Panc1 (cell line): Measurements from ENCODE around the gene TRIM3. TPM values are rescaled to one million over a fixed set of nuclear protein-coding genes. Genes with fewer than 3 reads are reported as not detected.

ENCODE experiments used
- ATAC-seq: fragments of 200-7000 bp; cut with Tn5 transposase; 2 replicates; pipeline ENCODE4 v1.9.1; 2020; ENCODE audit warnings: mild to moderate bottlenecking, moderate library complexity
- BruUV-seq: library from RNA; stranded (reverse); fragments of 400-500 nt; replicated peaks from 2 replicates; lab custom pipeline; 2021; lab: Mats Ljungman, UMichigan
- CTCF ChIA-PET: fragments of 300-600 bp; sonication (Branson Sonifier 250); formaldehyde crosslinking; loops from one replicate; lab custom pipeline; 2022; ENCODE audit warnings: antibody characterized with exemption; lab: Charles Lee
- POLR2A ChIA-PET: fragments of 300-600 bp; sonication (Branson Sonifier 250); formaldehyde crosslinking; loops from one replicate; lab custom pipeline; 2022; ENCODE audit warnings: antibody characterized with exemption; lab: Charles Lee
- DNase-seq: peaks from one replicate; pipeline ENCODE4 v3.0.0-alpha.2; 2010; ENCODE audit warnings: low read depth, low spot score
- H3K27ac ChIP-seq: 2 replicates; pipeline ENCODE4 v1.5.1; 2011; ENCODE audit warnings: mild to moderate bottlenecking, low read length, inconsistent platforms
- H3K27me3 ChIP-seq: fragments of 200-500 bp; sonication (Bioruptor generic); 2 replicates; pipeline ENCODE4 v1.6.0; 2014; ENCODE audit warnings: low read length, inconsistent platforms; ENCODE audit not compliant: control insufficient read depth, insufficient read depth
- H3K36me3 ChIP-seq: fragments of 200-500 bp; sonication (Bioruptor generic); 2 replicates; pipeline ENCODE4 v1.5.1; 2014; ENCODE audit warnings: inconsistent platforms, mild to moderate bottlenecking, low read length, moderate library complexity; ENCODE audit not compliant: control insufficient read depth, insufficient read depth
- H3K4me1 ChIP-seq: 2 replicates; pipeline ENCODE4 v1.5.1; 2011; ENCODE audit warnings: inconsistent platforms, mild to moderate bottlenecking, low read length, moderate library complexity; ENCODE audit not compliant: control insufficient read depth, insufficient read depth
- H3K4me3 ChIP-seq, 2 experiments: 2 replicates each; pipeline ENCODE4 v1.5.1; 2011 to 2012; ENCODE audit warnings: low read depth in 2 of 2, low read length in 2 of 2, mild to moderate bottlenecking in 2 of 2, inconsistent platforms in 1 of 2, moderate library complexity in 1 of 2
- H3K9me3 ChIP-seq: fragments of 200-500 bp; sonication (Bioruptor generic); 2 replicates; pipeline ENCODE4 v1.5.1; 2014; ENCODE audit warnings: low read depth, mild to moderate bottlenecking, inconsistent platforms, low read length, moderate library complexity; ENCODE audit not compliant: control insufficient read depth, insufficient read depth
- CTCF ChIP-seq: fragments of 450-650 bp; IDR thresholded peaks from 2 replicates; pipeline ENCODE4 v1.5.1; 2017; ENCODE audit warnings: mild to moderate bottlenecking
- POLR2AphosphoS5 ChIP-seq: IDR thresholded peaks from 2 replicates; pipeline ENCODE4 v1.6.1; 2012; ENCODE audit warnings: mild to moderate bottlenecking, low read depth, low read length, moderate library complexity
- REST ChIP-seq, 2 experiments: IDR thresholded peaks; 2 replicates each; pipeline ENCODE4 v1.6.1; 2011 to 2012; ENCODE audit warnings: low read depth in 2 of 2, control low read depth in 1 of 2, low read length in 1 of 2, mild to moderate bottlenecking in 1 of 2, moderate library complexity in 1 of 2; ENCODE audit not compliant: insufficient read depth in 1 of 2
- SIN3A ChIP-seq: IDR thresholded peaks from 2 replicates; pipeline ENCODE4 v1.6.1; 2012; ENCODE audit warnings: low read depth, mild to moderate bottlenecking, low read length, moderate library complexity, borderline replicate concordance; ENCODE audit not compliant: insufficient read depth
- TCF7L2 ChIP-seq: IDR thresholded peaks from 2 replicates; pipeline ENCODE4 v1.6.1; 2011; ENCODE audit warnings: mild to moderate bottlenecking, low read depth, low read length, inconsistent platforms
- in situ Hi-C: cut with HindIII; loops from 2 replicates; pipeline ENCODE4 v1.10.0; 2016; ENCODE audit warnings: low sequenced_read_pairs, low pct_unique_long_range_greater_than_20kb
- intact Hi-C: fragments of 100-400 bp; cut with micrococcal nuclease; formaldehyde crosslinking; loops from one replicate; pipeline ENCODE4 v1.10.0; 2022; ENCODE audit not compliant: unreplicated experiment
- total RNA-seq: library from RNA; stranded (reverse); gene quantifications from one replicate; pipeline ENCODE4 v1.2.1, GENCODE V29; 2021; ENCODE audit not compliant: unreplicated experiment

Gene TRIM3
- total RNA-seq, 1 experiment from 2014 or later: 35.4 TPM

GRCh38 chr11:6476571-6476970 is 2.8 kb upstream of the TRIM3 start:
- DNase-seq (no peak), ATAC-seq (no peak)
- Histone ChIP-seq H3K4me3 (no peak overlapping the region), H3K36me3 (no peaks in the 10 kb centered on the region; the same call in 1 of the 2 replicates), H3K9me3 (no peaks in the 10 kb centered on the region), H3K27me3 (no peaks in the 10 kb centered on the region), H3K27ac (no peak overlapping the region), H3K4me1 (peaks cover 31% of the 10 kb centered on the region)
- BruUV-seq: no TSS peak
- TF ChIP-seq SIN3A (no peak), CTCF (no peak), POLR2AphosphoS5 (no peak), TCF7L2 (no peak), REST (IDR thresholded peaks at IDR 0.05; ENCODE audit: insufficient read depth in 1 of 2, low read depth in 2 of 2, low read length in 1 of 2) (no peak)
- intact Hi-C loops (no loop called here), in situ Hi-C loops (no loop called here)
- ChIA-PET POLR2A (interaction anchor here (0.6 to 1.1 kb wide), 3 partner anchors 12 to 96 kb away, joined by 3 to 15 read pairs (median 8); no protein-coding TSS in a partner anchor), CTCF (interaction anchor here (1.1 kb wide), 1 partner anchor 97 kb away, joined by 5 read pairs; no protein-coding TSS in a partner anchor)

GRCh38 chr11:6475936-6476335 is 2.2 kb upstream of the TRIM3 start:
- POLR2A ChIA-PET: interaction anchor here (0.6 to 1.1 kb wide), 4 partner anchors 13 to 363 kb away, joined by 3 to 15 read pairs (median 7); no protein-coding TSS in a partner anchor
- DNase-seq: no peak
- H3K27ac ChIP-seq: no peak overlapping the region
- no peaks in the 10 kb centered on the region for H3K9me3 ChIP-seq
- CTCF ChIA-PET: interaction anchor here (1.1 kb wide), 1 partner anchor 97 kb away, joined by 5 read pairs; no protein-coding TSS in a partner anchor
- ATAC-seq: no peak
- intact Hi-C loops: no loop called here
- BruUV-seq: no TSS peak
- in situ Hi-C loops: no loop called here
- H3K27me3 ChIP-seq: no peaks in the 10 kb centered on the region
- TF ChIP-seq REST (IDR thresholded peaks at IDR 0.05; ENCODE audit: insufficient read depth in 1 of 2, low read depth in 2 of 2, low read length in 1 of 2) (no peak), TCF7L2 (no peak), SIN3A (no peak), POLR2AphosphoS5 (no peak), CTCF (no peak; the same call in 1 of the 2 replicates)
- H3K4me3 ChIP-seq: no peak overlapping the region
- no peaks in the 10 kb centered on the region; the same call in 1 of the 2 replicates for H3K36me3 ChIP-seq
- H3K4me1 ChIP-seq: peaks cover 31% of the 10 kb centered on the region
